ENCODE data around the gene CRYGN.

DNA sequence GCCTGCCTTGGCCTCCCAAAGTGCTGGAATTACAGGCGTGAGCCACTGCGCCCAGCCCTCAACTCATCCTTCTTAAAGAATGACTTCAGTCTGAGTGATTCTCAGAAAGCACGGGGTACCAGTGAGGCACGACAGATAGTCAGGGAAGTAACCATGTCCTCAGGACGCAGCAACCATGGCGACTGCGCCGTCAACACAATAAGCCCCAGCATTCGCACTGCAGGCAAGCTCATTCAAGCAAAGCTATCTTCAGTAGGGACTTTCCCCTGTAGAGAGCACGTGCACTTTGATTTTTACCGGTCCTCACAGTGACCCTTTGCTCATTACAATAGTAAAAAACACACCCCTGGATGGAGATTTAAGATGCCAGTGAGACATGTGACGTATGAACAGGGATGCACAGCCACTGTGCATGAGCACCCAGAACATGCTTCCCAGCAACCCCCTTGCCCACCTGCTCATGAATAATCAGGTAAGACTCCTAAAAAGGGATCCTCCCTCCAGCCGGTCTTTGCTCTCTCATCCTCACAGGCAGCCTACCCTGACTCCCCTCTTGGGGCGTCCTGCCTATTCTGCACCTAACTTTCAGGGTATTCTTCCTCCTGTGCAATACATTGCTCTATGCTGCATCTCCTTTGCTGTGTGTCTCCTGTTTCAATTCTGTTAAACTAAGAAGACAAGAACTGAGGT lies 39.2 kb downstream of the CRYGN start:
- no peak for TF ChIP-seq TAF1 (IDR thresholded peaks at IDR 0.05; ENCODE audit: borderline replicate concordance, low read depth, low read length)
- TF ChIP-seq, protein P1, sequence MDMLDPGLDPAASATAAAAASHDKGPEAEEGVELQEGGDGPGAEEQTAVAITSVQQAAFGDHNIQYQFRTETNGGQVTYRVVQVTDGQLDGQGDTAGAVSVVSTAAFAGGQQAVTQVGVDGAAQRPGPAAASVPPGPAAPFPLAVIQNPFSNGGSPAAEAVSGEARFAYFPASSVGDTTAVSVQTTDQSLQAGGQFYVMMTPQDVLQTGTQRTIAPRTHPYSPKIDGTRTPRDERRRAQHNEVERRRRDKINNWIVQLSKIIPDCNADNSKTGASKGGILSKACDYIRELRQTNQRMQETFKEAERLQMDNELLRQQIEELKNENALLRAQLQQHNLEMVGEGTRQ (IDR thresholded peaks at IDR 0.05; ENCODE audit: borderline replicate concordance, low read depth, low read length): no peak
- no peak for TF ChIP-seq SMC3 (IDR thresholded peaks at IDR 0.05; ENCODE audit: low read depth, low read length)
- no peak for TF ChIP-seq EP300 (IDR thresholded peaks at IDR 0.05; ENCODE audit: borderline replicate concordance in 1 of 2, low read depth in 1 of 2, low read length in 1 of 2)
- TF ChIP-seq, protein P2, sequence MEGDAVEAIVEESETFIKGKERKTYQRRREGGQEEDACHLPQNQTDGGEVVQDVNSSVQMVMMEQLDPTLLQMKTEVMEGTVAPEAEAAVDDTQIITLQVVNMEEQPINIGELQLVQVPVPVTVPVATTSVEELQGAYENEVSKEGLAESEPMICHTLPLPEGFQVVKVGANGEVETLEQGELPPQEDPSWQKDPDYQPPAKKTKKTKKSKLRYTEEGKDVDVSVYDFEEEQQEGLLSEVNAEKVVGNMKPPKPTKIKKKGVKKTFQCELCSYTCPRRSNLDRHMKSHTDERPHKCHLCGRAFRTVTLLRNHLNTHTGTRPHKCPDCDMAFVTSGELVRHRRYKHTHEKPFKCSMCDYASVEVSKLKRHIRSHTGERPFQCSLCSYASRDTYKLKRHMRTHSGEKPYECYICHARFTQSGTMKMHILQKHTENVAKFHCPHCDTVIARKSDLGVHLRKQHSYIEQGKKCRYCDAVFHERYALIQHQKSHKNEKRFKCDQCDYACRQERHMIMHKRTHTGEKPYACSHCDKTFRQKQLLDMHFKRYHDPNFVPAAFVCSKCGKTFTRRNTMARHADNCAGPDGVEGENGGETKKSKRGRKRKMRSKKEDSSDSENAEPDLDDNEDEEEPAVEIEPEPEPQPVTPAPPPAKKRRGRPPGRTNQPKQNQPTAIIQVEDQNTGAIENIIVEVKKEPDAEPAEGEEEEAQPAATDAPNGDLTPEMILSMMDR (IDR thresholded peaks at IDR 0.05): no peak
- no peak for TF ChIP-seq MXI1 (IDR thresholded peaks at IDR 0.05; ENCODE audit: low read depth, low read length)
- TF ChIP-seq YY1 (IDR thresholded peaks at IDR 0.05; ENCODE audit: low read depth): no peak
- TF ChIP-seq, protein P3, sequence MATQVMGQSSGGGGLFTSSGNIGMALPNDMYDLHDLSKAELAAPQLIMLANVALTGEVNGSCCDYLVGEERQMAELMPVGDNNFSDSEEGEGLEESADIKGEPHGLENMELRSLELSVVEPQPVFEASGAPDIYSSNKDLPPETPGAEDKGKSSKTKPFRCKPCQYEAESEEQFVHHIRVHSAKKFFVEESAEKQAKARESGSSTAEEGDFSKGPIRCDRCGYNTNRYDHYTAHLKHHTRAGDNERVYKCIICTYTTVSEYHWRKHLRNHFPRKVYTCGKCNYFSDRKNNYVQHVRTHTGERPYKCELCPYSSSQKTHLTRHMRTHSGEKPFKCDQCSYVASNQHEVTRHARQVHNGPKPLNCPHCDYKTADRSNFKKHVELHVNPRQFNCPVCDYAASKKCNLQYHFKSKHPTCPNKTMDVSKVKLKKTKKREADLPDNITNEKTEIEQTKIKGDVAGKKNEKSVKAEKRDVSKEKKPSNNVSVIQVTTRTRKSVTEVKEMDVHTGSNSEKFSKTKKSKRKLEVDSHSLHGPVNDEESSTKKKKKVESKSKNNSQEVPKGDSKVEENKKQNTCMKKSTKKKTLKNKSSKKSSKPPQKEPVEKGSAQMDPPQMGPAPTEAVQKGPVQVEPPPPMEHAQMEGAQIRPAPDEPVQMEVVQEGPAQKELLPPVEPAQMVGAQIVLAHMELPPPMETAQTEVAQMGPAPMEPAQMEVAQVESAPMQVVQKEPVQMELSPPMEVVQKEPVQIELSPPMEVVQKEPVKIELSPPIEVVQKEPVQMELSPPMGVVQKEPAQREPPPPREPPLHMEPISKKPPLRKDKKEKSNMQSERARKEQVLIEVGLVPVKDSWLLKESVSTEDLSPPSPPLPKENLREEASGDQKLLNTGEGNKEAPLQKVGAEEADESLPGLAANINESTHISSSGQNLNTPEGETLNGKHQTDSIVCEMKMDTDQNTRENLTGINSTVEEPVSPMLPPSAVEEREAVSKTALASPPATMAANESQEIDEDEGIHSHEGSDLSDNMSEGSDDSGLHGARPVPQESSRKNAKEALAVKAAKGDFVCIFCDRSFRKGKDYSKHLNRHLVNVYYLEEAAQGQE (IDR thresholded peaks at IDR 0.05; ENCODE audit: low read depth, low read length): no peak
- TF ChIP-seq RCOR1 (IDR thresholded peaks at IDR 0.05; ENCODE audit: low read length): no peak
- TF ChIP-seq EZH2phosphoT487 (IDR thresholded peaks at IDR 0.05; ENCODE audit: borderline replicate concordance, low read depth): no peak
- TF ChIP-seq RXRA (IDR thresholded peaks at IDR 0.05; ENCODE audit: borderline replicate concordance, low read depth): no peak
- no peak for TF ChIP-seq FOXM1 (IDR thresholded peaks at IDR 0.05; ENCODE audit: low read depth)
- TF ChIP-seq, protein P4, sequence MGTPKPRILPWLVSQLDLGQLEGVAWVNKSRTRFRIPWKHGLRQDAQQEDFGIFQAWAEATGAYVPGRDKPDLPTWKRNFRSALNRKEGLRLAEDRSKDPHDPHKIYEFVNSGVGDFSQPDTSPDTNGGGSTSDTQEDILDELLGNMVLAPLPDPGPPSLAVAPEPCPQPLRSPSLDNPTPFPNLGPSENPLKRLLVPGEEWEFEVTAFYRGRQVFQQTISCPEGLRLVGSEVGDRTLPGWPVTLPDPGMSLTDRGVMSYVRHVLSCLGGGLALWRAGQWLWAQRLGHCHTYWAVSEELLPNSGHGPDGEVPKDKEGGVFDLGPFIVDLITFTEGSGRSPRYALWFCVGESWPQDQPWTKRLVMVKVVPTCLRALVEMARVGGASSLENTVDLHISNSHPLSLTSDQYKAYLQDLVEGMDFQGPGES (IDR thresholded peaks at IDR 0.05; ENCODE audit: low read depth, low read length): no peak

All from SK-N-SH (cell line).